ENCODE results near the gene BCO2. TPM values are rescaled to one million over a fixed set of nuclear protein-coding genes. Genes with fewer than 3 reads are reported as not detected.

Gene BCO2
- total and polyA plus RNA-seq, 2 experiments from 2014 or later, result 0.63 to 1.1 TPM

GRCh38 chr11:112249871-112250610, 74.7 kb downstream of the BCO2 start:
- Mint-ChIP-seq H3K27me3 (ENCODE audit: insufficient read depth, low read depth, poor library complexity) (no peaks in the 10 kb centered on the region), H3K9me3 (peaks cover 3% of the 10 kb centered on the region; the same call in 1 of the 3 replicates), H3K4me3 (no peak overlapping the region), H3K27ac (no peak overlapping the region), H3K4me1 (no peaks in the 10 kb centered on the region), H3K36me3 (ENCODE audit: low read depth) (no peaks in the 10 kb centered on the region)
- no peak for ATAC-seq
- Histone ChIP-seq H3K9me2 (ENCODE audit: insufficient read depth) (no peaks in the 10 kb centered on the region), H3K27me3 (ENCODE audit: insufficient read depth) (no peaks in the 10 kb centered on the region), H4K20me1 (replicated peaks; ENCODE audit: insufficient read depth) (no peaks in the 10 kb centered on the region), H3K27ac (ENCODE audit: low read depth) (no peak overlapping the region), H3K4me2 (no peak overlapping the region), H3F3A (replicated peaks; ENCODE audit: low read depth) (no peaks in the 10 kb centered on the region), H3K4me3 (no peak overlapping the region), H2AFZ (no peak overlapping the region), H3K4me1 (ENCODE audit: insufficient read depth) (no peaks in the 10 kb centered on the region), H3K79me2 (replicated peaks; ENCODE audit: insufficient read depth) (no peaks in the 10 kb centered on the region), H3K36me3 (ENCODE audit: insufficient read depth) (no peaks in the 10 kb centered on the region)
- no peak for DNase-seq (ENCODE audit: low spot score)
- TF ChIP-seq, protein P1, sequence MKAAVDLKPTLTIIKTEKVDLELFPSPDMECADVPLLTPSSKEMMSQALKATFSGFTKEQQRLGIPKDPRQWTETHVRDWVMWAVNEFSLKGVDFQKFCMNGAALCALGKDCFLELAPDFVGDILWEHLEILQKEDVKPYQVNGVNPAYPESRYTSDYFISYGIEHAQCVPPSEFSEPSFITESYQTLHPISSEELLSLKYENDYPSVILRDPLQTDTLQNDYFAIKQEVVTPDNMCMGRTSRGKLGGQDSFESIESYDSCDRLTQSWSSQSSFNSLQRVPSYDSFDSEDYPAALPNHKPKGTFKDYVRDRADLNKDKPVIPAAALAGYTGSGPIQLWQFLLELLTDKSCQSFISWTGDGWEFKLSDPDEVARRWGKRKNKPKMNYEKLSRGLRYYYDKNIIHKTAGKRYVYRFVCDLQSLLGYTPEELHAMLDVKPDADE (IDR thresholded peaks at IDR 0.05), result no peak
- TF ChIP-seq EZH2phosphoT487 (IDR thresholded peaks at IDR 0.05; ENCODE audit: unreplicated experiment), result no peak
- TF ChIP-seq, protein P2, sequence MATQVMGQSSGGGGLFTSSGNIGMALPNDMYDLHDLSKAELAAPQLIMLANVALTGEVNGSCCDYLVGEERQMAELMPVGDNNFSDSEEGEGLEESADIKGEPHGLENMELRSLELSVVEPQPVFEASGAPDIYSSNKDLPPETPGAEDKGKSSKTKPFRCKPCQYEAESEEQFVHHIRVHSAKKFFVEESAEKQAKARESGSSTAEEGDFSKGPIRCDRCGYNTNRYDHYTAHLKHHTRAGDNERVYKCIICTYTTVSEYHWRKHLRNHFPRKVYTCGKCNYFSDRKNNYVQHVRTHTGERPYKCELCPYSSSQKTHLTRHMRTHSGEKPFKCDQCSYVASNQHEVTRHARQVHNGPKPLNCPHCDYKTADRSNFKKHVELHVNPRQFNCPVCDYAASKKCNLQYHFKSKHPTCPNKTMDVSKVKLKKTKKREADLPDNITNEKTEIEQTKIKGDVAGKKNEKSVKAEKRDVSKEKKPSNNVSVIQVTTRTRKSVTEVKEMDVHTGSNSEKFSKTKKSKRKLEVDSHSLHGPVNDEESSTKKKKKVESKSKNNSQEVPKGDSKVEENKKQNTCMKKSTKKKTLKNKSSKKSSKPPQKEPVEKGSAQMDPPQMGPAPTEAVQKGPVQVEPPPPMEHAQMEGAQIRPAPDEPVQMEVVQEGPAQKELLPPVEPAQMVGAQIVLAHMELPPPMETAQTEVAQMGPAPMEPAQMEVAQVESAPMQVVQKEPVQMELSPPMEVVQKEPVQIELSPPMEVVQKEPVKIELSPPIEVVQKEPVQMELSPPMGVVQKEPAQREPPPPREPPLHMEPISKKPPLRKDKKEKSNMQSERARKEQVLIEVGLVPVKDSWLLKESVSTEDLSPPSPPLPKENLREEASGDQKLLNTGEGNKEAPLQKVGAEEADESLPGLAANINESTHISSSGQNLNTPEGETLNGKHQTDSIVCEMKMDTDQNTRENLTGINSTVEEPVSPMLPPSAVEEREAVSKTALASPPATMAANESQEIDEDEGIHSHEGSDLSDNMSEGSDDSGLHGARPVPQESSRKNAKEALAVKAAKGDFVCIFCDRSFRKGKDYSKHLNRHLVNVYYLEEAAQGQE (IDR thresholded peaks at IDR 0.05; ENCODE audit: unreplicated experiment), result no peak
- TF ChIP-seq, protein P3, sequence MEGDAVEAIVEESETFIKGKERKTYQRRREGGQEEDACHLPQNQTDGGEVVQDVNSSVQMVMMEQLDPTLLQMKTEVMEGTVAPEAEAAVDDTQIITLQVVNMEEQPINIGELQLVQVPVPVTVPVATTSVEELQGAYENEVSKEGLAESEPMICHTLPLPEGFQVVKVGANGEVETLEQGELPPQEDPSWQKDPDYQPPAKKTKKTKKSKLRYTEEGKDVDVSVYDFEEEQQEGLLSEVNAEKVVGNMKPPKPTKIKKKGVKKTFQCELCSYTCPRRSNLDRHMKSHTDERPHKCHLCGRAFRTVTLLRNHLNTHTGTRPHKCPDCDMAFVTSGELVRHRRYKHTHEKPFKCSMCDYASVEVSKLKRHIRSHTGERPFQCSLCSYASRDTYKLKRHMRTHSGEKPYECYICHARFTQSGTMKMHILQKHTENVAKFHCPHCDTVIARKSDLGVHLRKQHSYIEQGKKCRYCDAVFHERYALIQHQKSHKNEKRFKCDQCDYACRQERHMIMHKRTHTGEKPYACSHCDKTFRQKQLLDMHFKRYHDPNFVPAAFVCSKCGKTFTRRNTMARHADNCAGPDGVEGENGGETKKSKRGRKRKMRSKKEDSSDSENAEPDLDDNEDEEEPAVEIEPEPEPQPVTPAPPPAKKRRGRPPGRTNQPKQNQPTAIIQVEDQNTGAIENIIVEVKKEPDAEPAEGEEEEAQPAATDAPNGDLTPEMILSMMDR (conservative IDR thresholded peaks at IDR 0.05; ENCODE audit: low read depth in 2 of 2), result no peak
- no peak for TF ChIP-seq STAT1 (IDR thresholded peaks at IDR 0.05; ENCODE audit: unreplicated experiment)
- no peak for TF ChIP-seq POLR2AphosphoS5 (IDR thresholded peaks at IDR 0.05; ENCODE audit: low read depth)
- TF ChIP-seq NANOG (IDR thresholded peaks at IDR 0.05; ENCODE audit: borderline replicate concordance), result no peak
- TF ChIP-seq ZNF331 (CRISPR knock-in tag; IDR thresholded peaks at IDR 0.05; ENCODE audit: low read depth), result no peak

Data from GM23338 (cell line).